HG03571 (cell line): ENCODE data around the gene LONP1.

Source experiments
- ATAC-seq: cut with Tn5 transposase; IDR thresholded peaks from one replicate; pipeline ENCODE4 v1.9.1; 2021; ENCODE audit not compliant: unreplicated experiment

Gene LONP1

GRCh38 chr19:5680437-5681368 lies 39.2 kb downstream of the LONP1 start, which contains the start of the genes HSD11B1L and MICOS13:
Gene HSD11B1L (plus strand): TSS chr19:5681027. CDS start chr19:5684833, 3,806 bp downstream.
Gene MICOS13 (minus strand): TSS chr19:5680516. CDS start chr19:5680486, 30 bp downstream.
- peak; percentile 80 for ATAC-seq

- no peak for ATAC-seq
These were observed 39.9 kb downstream of the LONP1 start for GRCh38 chr19:5680084-5680436.

- ATAC-seq = no peak
These were observed 40.5 kb downstream of the LONP1 start for GRCh38 chr19:5679289-5680083.

GRCh38 chr19:5678071-5678718 lies 41.8 kb downstream of the LONP1 start:
- no peak for ATAC-seq

GRCh38 chr19:5677580-5677979 lies 42.4 kb downstream of the LONP1 start:
- no peak for ATAC-seq

- ATAC-seq = no peak
These were observed 42.8 kb downstream of the LONP1 start for GRCh38 chr19:5677136-5677535.

GRCh38 chr19:5676772-5677105 lies 43.2 kb downstream of the LONP1 start:
- ATAC-seq = no peak

GRCh38 chr19:5676105-5676771 lies 43.7 kb downstream of the LONP1 start:
- ATAC-seq = no peak

GRCh38 chr19:5674714-5675113 lies 45.2 kb downstream of the LONP1 start:
- ATAC-seq = no peak

GRCh38 chr19:5673752-5674151 lies 46.2 kb downstream of the LONP1 start:
- no peak for ATAC-seq

GRCh38 chr19:5672708-5673459 lies 47.1 kb downstream of the LONP1 start:
- ATAC-seq = no peak

- ATAC-seq = no peak
These were observed 48.3 kb downstream of the LONP1 start for GRCh38 chr19:5671600-5671999.

GRCh38 chr19:5669212-5669611 lies 50.7 kb downstream of the LONP1 start:
- no peak for ATAC-seq

GRCh38 chr19:5667751-5668271 lies 52.1 kb downstream of the LONP1 start:
- ATAC-seq = no peak

GRCh38 chr19:5666921-5667610 lies 52.9 kb downstream of the LONP1 start:
- no peak for ATAC-seq

- no peak for ATAC-seq
These were observed 54.0 kb downstream of the LONP1 start for GRCh38 chr19:5665781-5666513.

- no peak for ATAC-seq
These were observed 55.4 kb downstream of the LONP1 start for GRCh38 chr19:5664515-5664914.

- ATAC-seq = no peak
These were observed 56.0 kb downstream of the LONP1 start for GRCh38 chr19:5663904-5664303.

- ATAC-seq = no peak
These were observed 58.5 kb downstream of the LONP1 start for GRCh38 chr19:5661483-5661882.
